GM10266 (cell line): ENCODE measurements around the gene PHACTR4.
"Not testable (repeated sequence)": the region's sequence is repeated elsewhere in the genome, so short reads cannot be mapped to it uniquely, and the experiment has no call there.

Experiments used
- DNase-seq: peaks from one replicate; pipeline ENCODE4 v3.0.0; 2012; ENCODE audit errors: extremely low spot score
- CTCF ChIP-seq: IDR thresholded peaks from 2 replicates; pipeline ENCODE4 v1.5.1; 2012; ENCODE audit warnings: mild to moderate bottlenecking, low read depth; ENCODE audit not compliant: control insufficient read depth, insufficient read depth; ENCODE audit errors: missing control alignments

Gene PHACTR4

GRCh38 chr1:28450561-28450960 lies 81.0 kb downstream of the PHACTR4 start:
- DNase-seq, result no peak
- TF ChIP-seq CTCF, result no peak

DNA sequence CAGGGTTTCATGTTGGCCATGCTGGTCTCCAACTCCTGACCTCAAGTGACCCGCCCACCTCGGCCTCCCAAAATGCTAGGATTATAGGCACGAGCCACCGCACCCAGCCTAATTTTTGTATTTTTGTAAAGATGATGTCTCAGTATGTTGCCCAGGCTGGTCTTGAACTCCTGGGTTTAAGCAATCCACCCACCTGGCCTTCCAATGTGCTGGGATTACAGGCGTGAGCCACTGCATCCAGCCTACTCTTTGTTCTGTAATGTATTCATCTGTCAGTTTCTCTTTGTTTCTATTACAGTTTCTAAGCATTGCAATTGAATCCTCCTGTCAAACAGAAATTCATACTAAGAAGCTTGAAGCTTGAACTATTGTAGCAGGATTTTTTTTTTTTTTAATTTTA lies 81.5 kb downstream of the PHACTR4 start:
- TF ChIP-seq CTCF, result no peak
- no peak for DNase-seq

- no peak for TF ChIP-seq CTCF
- no peak for DNase-seq
Measured at GRCh38 chr1:28456078-28456477, 86.5 kb downstream of the PHACTR4 start.

DNA sequence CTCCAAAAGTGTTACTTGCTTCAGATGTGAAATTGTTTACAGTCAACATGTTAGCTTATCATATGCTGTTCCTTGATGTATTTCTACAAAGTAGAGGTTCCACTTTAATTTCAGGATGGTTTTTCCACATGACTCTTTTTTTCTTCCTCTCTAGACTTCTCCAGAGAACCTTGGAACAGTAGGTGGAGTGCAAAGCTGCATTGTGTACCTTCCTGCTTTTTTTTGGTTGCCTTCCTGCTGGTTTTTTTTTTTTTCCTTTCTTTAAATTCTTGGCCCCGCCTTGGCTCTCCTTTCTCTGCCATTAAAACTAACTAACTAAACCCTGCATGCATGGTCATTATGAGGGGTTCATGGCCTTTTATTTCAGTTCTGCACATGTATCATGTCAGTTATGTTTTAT lies 88.1 kb downstream of the PHACTR4 start:
- no peak for DNase-seq
- TF ChIP-seq CTCF, result no peak

- no peak for TF ChIP-seq CTCF
- DNase-seq, result no peak
Measured at GRCh38 chr1:28458237-28459228, 89.0 kb downstream of the PHACTR4 start.

DNA sequence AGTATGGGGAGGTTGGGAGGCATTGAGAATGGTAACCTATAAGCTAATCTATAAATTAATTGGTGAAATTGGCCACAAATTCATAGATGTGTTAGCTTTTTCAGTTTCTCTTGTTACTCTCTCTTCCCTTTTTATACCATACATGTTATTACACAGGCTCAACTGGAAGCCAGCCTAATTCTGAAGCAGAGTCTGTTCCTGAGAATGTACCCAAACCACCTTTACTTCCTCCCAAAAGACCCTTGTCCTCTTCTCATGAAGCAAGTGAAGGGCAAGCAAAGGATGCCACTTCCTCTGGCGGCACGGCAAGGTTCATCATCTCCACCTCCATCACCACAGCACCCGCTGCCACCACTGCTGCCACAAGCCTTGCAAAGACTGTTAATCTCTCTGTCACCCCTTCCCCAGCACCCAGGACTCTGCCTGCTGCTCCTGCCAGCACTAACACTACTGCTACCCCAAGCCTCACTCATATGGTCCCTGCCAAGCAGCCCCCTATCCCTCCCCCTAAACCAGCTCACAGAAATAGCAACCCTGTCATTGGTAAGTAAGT lies 96.8 kb downstream of the PHACTR4 start:
- DNase-seq, result no peak
- TF ChIP-seq CTCF, result no peak

DNA sequence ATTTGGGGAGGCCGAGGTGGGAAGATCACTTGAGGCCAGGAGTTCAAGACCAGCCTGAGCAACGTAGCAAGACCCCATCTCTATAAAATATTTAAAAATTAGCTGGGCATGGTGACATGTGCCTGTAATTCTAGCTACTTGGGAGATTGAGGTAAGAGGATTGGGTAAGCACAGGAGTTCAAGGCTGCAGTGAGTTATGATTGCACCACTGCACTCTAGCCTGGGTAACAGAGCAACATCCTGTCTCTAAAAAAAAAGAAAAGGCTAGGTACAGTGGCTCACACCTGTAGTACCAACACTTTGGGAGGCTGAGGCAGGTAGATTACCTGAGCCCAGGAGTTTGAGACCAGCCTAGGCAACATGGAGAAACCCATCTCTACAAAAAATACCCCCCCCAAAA lies 100.6 kb downstream of the PHACTR4 start:
- no peak for TF ChIP-seq CTCF
- DNase-seq, result no peak

DNA sequence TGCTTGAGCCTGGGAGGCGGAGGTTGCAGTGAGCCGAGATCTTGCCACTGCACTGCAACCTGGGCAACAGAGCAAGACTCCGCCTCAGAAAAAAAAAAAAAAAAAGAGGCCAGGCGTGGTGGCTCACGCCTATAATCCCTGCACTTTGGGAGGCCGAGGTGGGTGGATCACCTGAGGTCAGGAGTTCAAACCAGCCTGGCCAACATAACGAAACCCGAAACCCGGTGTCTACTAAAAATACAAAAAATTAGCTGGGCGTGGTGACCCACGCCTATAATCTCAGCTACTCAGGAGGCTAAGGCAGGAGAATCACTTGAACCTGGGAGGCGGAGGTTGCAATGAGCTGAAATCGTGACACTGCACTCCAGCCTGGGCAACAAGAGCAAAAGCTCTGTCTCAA lies 110.0 kb downstream of the PHACTR4 start:
- not testable (repeated sequence) for DNase-seq
